Heart left ventricle (tissue), 13 donors: ENCODE measurements around the gene ANKRD18A.
"Not testable (repeated sequence)": the region's sequence is repeated elsewhere in the genome, so short reads cannot be mapped to it uniquely, and the experiment has no call there.

Experiments used
- POLR2A ChIP-seq, 2 donors: fragments of 450-650 bp; IDR thresholded peaks; one replicate each; pipeline ENCODE4 v1.6.1; 2017; ENCODE audit warnings: antibody characterized with exemption in 2 of 2, mild to moderate bottlenecking in 2 of 2, moderate library complexity in 2 of 2
- TF ChIP-seq, protein P1 (sequence below), 12 donors: fragments of 200-600 bp; sonication (generic) in 4 of 12; IDR thresholded peaks; one replicate each; pipeline versions ENCODE4 v1.5.0 to v1.8.0; 2018 to 2022; ENCODE audit warnings: antibody characterized with exemption in 12 of 12, mild to moderate bottlenecking in 5 of 12
- donor health status: ischemic (EF 13 %, LVEDD 7.1; RV severe dilation, severe dysfunction).
- donor health status: DM: no; HTN: yes; CAD: no.
- donor health status: DM: no; HTN: no; CAD: no.
- donor health status: ischemic (EF 25% LVEDD 6.9; RV normal size, moderate dysfunction).
- donor health status: ischemic (EF 25% LVEDD 5.7; RV mildly dilated, moderate dysfunction).
- donor health status: ischemic (EF 35%, LVEDD 5.7; RV mildly dilated, moderate dysfunction).
- donor health status: nonischemic (EF 11% LVEDD 7.7; RV severe dilation, severe dysfunction).
- donor health status: DM: yes; HTN: yes; CAD: no.
- donor health status: PGD.
- donor health status: ischemic (EF 29% LVEDD 5.4; RV normal size, mild dysfunction).
- donor health status: nonischemic (EF 23%, LVEDD 6.1; RV moderate dilation, normal function).

DNA sequence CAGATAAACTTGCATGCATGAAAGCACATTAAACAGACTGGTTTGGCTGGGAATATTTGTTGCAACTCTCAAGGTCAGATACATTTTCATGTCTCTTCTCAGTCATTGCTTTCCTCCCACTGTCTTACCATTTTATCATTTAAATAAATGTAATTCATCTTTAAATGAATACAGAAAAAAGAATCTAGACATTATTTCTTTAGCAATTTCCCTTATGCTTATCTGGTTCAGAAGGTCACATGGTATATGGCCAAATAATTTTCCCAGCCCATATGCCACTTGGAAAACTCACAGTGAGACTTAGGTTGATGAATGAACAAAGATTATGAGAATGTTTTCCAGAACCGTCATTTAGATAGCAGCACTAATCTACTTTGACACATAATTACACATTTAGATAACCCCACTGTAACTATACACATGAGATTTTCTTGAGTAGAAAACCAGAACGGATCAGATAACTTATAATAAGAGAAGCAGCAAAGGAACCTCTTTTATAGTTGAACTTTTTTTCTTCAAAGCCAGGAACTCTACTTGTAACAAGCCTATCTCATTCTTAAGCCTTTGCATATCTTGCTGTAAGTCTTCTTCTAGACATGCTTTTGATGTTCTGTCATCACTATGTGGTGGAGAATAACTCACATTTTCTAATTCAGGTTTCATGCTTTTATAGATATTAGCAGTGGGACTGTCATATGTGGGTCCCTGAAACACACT, 22.2 kb downstream of the ANKRD18A start:
- TF ChIP-seq, protein P1, sequence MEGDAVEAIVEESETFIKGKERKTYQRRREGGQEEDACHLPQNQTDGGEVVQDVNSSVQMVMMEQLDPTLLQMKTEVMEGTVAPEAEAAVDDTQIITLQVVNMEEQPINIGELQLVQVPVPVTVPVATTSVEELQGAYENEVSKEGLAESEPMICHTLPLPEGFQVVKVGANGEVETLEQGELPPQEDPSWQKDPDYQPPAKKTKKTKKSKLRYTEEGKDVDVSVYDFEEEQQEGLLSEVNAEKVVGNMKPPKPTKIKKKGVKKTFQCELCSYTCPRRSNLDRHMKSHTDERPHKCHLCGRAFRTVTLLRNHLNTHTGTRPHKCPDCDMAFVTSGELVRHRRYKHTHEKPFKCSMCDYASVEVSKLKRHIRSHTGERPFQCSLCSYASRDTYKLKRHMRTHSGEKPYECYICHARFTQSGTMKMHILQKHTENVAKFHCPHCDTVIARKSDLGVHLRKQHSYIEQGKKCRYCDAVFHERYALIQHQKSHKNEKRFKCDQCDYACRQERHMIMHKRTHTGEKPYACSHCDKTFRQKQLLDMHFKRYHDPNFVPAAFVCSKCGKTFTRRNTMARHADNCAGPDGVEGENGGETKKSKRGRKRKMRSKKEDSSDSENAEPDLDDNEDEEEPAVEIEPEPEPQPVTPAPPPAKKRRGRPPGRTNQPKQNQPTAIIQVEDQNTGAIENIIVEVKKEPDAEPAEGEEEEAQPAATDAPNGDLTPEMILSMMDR (IDR thresholded peaks at IDR 0.05) = not testable (repeated sequence)
- TF ChIP-seq POLR2A (IDR thresholded peaks at IDR 0.05) = not testable (repeated sequence)
